ENCODE data around the gene LSAMP. TPM values are rescaled to one million over a fixed set of nuclear protein-coding genes. Genes with fewer than 3 reads are reported as not detected.

Gene LSAMP
- total and polyA plus RNA-seq, 2 donors (not counting 3 experiments of a cell fraction or from before 2014, with no cell fraction given), result not detected

DNA sequence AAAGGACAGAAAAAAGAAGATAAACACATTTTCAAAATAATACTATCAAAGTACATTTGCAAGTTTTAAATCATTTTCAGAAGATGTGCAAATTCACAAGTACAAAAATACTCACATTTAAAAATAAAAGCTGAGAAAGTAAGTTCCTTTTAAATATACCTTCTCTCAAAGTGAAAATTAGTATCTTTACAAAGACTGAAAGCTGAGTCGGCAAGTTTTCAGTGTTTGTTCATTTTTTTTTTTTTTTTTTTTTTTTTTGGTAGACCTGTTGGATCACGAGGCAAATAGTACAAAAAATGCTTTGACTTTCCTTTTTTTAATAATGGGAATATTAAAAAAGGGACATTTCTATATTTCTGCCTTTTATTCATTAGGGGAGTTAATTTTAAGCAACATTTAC, 317.8 kb downstream of the LSAMP start:
- CTCF ChIA-PET, result no interaction called here
- Histone ChIP-seq H3K9ac (replicated peaks; ENCODE audit: extremely low read depth, insufficient read depth, low read length) (no peak overlapping the region), H3K4me2 (ENCODE audit: insufficient read depth, low read length) (no peak overlapping the region), H3K79me2 (ENCODE audit: control insufficient read depth, insufficient read depth, low read length) (no peaks in the 10 kb centered on the region), H3K9me1 (replicated peaks; ENCODE audit: control insufficient read depth, extremely low read depth, insufficient read depth, low read length) (no peaks in the 10 kb centered on the region), H3K4me1 (ENCODE audit: control insufficient read depth, extremely low read depth, insufficient read depth, low read length) (no peaks in the 10 kb centered on the region), H3K27me3 (ENCODE audit: control insufficient read depth in 2 of 2, insufficient read depth in 2 of 2, low read length in 2 of 2) (no peaks in the 10 kb centered on the region), H4K20me1 (replicated peaks; ENCODE audit: control insufficient read depth, extremely low read depth, insufficient read depth, low read length) (no peaks in the 10 kb centered on the region), H2AFZ (ENCODE audit: low read depth, low read length) (no peak overlapping the region), H3K36me3 (ENCODE audit: control insufficient read depth in 2 of 2, extremely low read depth in 1 of 2, insufficient read depth in 2 of 2, low read length in 2 of 2) (no peaks in the 10 kb centered on the region), H3K27ac (ENCODE audit: insufficient read depth, low read depth, low read length) (no peak overlapping the region), H3K9me3 (replicated peaks; ENCODE audit: control insufficient read depth, insufficient read depth, low read length) (no peaks in the 10 kb centered on the region), H3K4me3 (replicated peaks in 1 of 3; ENCODE audit: insufficient read depth in 1 of 3, low read depth in 1 of 3, low read length in 3 of 3) (no peak overlapping the region)
- FAIRE-seq, result no peak
- TF ChIP-seq FOS (IDR thresholded peaks at IDR 0.05; ENCODE audit: borderline replicate concordance, insufficient read depth, low read length), result no peak
- TF ChIP-seq, protein P1, sequence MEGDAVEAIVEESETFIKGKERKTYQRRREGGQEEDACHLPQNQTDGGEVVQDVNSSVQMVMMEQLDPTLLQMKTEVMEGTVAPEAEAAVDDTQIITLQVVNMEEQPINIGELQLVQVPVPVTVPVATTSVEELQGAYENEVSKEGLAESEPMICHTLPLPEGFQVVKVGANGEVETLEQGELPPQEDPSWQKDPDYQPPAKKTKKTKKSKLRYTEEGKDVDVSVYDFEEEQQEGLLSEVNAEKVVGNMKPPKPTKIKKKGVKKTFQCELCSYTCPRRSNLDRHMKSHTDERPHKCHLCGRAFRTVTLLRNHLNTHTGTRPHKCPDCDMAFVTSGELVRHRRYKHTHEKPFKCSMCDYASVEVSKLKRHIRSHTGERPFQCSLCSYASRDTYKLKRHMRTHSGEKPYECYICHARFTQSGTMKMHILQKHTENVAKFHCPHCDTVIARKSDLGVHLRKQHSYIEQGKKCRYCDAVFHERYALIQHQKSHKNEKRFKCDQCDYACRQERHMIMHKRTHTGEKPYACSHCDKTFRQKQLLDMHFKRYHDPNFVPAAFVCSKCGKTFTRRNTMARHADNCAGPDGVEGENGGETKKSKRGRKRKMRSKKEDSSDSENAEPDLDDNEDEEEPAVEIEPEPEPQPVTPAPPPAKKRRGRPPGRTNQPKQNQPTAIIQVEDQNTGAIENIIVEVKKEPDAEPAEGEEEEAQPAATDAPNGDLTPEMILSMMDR (IDR thresholded peaks at IDR 0.05; ENCODE audit: extremely low read depth in 1 of 2, insufficient read depth in 1 of 2, low read depth in 1 of 2, low read length in 2 of 2), result no peak
- no peak for TF ChIP-seq JUN (IDR thresholded peaks at IDR 0.05; ENCODE audit: borderline replicate concordance, insufficient read depth, insufficient read length, low read depth)
- TF ChIP-seq GATA2 (IDR thresholded peaks at IDR 0.05; ENCODE audit: insufficient read depth, insufficient read length, low read depth, low read length), result no peak
- no peak for TF ChIP-seq EZH2 (IDR thresholded peaks at IDR 0.05; ENCODE audit: borderline replicate concordance, low read depth, low read length, severe bottlenecking)
- no peak for TF ChIP-seq POLR2A (IDR thresholded peaks at IDR 0.05; ENCODE audit: low read depth, low read length)
- TF ChIP-seq, protein P2, sequence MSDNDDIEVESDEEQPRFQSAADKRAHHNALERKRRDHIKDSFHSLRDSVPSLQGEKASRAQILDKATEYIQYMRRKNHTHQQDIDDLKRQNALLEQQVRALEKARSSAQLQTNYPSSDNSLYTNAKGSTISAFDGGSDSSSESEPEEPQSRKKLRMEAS (IDR thresholded peaks at IDR 0.05; ENCODE audit: insufficient read depth, insufficient read length), result no peak
- TF ChIP-seq POLR2AphosphoS5 (IDR thresholded peaks at IDR 0.05; ENCODE audit: insufficient read depth, low read depth, low read length), result no peak
- TF ChIP-seq MYC (IDR thresholded peaks at IDR 0.05; ENCODE audit: low read depth, low read length), result no peak
- intact Hi-C loops (cut with micrococcal nuclease) (no loop called here), dilution Hi-C loops (cut with MboI; ENCODE audit: extremely low pct_ligation_motif_present, low sequenced_read_pairs) (no loop called here)
- POLR2A ChIA-PET, result no interaction called here
- DNase-seq (ENCODE audit: low read depth, low spot score), result no peak
- no TSS peak for BruUV-seq (replicated peaks)
